HG03520 (cell line): ENCODE data around the gene GPR142.

Source experiments
- ATAC-seq: cut with Tn5 transposase; IDR thresholded peaks from one replicate; pipeline ENCODE4 v1.9.1; 2021; ENCODE audit warnings: mild to moderate bottlenecking, moderate library complexity; ENCODE audit not compliant: unreplicated experiment

Gene GPR142

GRCh38 chr17:74417178-74418045 lies 50.1 kb downstream of the GPR142 start:
- ATAC-seq = no peak

GRCh38 chr17:74419928-74420411 lies 52.7 kb downstream of the GPR142 start:
- no peak for ATAC-seq
